Inflammatory macrophage (primary cell): ENCODE data around the gene PRAMEF12.
A peak's percentile ranks its signal among the peaks of the same experiment; 100 is the strongest.
"Not testable (repeated sequence)": the region's sequence is repeated elsewhere in the genome, so short reads cannot be mapped to it uniquely, and the experiment has no call there.

Source experiments
- DNase-seq, 2 donors: peaks; one replicate each; pipeline ENCODE4 v3.0.0-alpha.2; 2020 to 2022

The PRAMEF12 gene

DNA sequence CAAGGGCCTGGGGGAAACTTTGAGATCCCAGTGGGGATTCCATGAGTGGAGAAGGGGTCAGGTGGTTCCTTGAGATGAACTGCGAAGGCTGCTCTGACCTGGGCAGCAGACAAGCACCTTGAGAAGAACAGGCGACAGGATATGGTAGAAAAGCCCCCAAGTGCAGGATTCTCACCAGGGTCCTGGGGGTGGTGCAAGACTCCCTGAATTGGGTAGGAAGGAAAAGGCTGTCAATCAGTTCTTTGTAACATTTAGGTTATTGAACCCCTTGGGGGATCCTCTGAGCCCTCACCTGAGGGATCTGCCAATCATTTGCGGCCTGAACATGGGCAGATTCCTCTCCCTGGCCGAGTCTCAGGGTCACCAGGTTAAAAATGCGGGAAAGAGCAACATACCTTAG, 2.4 kb upstream of the PRAMEF12 start:
- no peak for DNase-seq

DNA sequence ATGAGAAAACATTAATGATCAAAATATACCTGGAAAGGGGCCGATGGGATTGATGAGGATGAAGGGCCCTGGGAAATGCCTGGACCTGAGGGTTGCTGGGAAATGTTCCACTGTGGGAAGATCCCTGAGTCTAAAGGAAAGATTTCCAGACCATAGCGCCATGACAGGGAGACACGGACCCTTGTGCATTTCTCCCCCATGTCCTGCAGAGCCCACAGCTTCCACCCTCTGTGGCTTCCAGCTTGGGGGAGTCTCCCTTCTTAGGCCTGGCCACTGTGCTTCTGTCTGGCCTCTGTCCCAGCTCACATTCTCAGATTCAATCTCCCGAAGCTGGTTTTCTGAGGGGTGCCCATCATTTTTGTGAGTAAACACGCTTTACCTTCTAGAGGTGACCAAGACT, 1.0 kb upstream of the PRAMEF12 start:
- DNase-seq: no peak

GRCh38 chr1:12774801-12775345, 1.3 kb downstream of the PRAMEF12 start:
- no peak for DNase-seq

DNA sequence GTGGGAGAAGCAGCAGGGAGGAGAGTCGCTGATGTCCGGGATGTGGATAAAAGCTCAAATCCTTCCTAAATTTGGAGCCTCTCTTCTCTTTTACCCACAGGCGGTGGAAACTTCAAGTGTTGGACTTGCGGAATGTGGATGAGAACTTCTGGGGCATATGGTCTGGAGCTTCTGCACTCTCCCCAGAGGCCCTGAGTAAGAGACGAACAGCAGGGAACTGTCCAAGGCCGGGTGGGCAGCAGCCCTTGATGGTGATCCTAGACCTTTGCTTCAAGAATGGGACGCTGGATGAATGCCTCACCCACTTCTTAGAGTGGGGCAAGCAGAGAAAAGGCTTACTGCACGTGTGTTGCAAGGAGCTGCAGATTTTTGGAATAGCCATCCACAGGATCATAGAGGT, 1.9 kb downstream of the PRAMEF12 start:
- DNase-seq: no peak

DNA sequence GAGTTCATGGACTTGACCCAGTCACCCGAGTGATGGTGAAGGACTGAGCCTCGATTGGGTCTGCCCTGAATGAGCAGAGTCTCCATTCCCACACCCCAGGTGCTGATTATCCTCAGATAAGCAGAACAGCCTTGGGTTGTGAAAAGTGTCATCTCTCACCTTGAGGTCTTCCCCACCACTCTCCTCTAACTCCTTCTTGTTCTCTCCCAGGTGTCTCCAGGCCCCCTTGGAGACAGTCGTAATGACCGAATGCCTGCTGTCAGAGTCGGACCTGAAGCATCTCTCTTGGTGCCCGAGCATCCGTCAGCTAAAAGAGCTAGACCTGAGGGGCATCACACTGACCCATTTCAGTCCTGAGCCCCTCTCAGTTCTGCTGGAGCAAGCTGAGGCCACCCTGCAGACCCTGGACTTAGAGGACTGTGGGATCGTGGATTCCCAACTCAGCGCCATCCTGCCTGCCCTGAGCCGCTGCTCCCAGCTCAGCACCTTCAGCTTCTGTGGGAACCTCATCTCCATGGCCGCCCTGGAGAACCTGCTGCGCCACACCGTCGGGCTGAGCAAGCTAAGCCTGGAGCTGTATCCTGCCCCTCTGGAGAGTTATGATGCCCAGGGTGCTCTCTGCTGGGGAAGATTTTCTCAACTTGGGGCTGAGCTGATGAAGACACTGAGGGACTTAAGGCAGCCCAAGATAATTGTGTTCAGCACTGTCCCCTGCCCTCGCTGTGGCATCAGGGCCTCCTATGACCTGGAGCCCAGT, 3.4 kb downstream of the PRAMEF12 start:
- DNase-seq: no peak

DNA sequence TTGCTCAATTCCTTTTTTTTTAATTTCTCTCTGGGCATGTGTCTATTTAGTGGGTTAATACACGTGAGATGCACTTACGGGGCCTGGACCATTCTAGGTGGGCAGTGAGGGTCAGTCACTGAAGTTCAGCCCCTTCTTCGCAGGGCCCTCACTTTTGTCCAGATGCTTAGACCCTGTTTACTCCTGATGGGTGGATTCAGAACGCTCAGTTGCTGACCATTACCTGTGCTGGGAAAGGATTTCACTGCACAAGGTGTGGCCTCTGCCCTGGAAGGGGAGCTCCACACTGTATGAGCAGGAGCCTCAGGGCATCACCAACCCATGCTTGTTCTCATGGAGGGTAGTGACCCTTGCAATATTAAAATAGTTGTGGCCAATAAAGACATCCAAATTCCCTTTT, 4.5 kb downstream of the PRAMEF12 start:
- DNase-seq: no peak

DNA sequence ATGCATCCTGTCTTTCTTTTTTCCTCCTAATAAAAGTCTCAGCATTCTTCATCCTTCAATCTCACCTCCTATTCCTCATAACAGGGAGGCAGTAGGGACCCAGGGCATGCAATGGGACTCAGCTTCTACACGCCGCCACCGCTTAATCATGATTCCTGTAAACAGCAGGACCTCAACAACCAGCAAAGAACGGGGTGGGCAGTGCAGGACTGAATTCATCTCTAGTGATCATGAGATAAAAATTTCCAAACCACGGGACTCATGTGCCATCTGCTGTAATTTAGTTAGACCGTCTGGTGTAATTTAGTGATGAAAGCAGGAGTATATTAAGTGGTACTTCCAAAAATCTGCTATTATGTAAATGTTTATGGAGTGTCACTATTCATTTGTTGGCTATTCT, 5.4 kb downstream of the PRAMEF12 start:
- DNase-seq: no peak

GRCh38 chr1:12781488-12781887, 8.0 kb downstream of the PRAMEF12 start:
- DNase-seq: not testable (repeated sequence)

GRCh38 chr1:12783783-12784182, 10.2 kb downstream of the PRAMEF12 start:
- DNase-seq: peak in 1 of 2 donors; percentile 5

- DNase-seq: not testable (repeated sequence)
Measured at GRCh38 chr1:12784729-12785128, 11.2 kb downstream of the PRAMEF12 start.

GRCh38 chr1:12791097-12791496, 17.6 kb downstream of the PRAMEF12 start, which contains the start of gene PRAMEF1:
Gene PRAMEF1, plus strand, starts transcription at chr1:12791397. Its CDS starts 1,831 bp downstream, at chr1:12793228.
- DNase-seq: not testable (repeated sequence)

GRCh38 chr1:12798911-12799310, 25.4 kb downstream of the PRAMEF12 start:
- no peak for DNase-seq

- no peak for DNase-seq
Measured at GRCh38 chr1:12799730-12800129, 26.2 kb downstream of the PRAMEF12 start.

DNA sequence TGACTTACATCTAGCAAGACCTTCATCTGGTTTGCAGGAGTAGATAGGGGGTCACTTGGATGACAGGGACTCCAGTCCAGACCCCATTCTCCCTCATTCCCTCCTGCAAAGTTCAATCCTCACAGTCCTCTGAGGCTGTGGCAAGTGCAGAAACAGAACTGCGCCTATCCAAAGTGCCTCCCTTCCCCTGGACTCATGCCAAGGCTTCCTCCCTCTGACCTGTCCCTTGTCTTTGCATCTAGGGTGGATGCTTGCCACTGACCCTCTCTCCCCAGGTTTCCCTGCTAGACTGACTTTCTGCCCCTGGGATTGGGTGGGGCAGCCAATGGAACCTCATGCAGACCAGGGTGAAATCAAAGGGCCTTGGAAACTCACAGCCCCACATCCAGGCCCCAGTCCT, 36.4 kb downstream of the PRAMEF12 start:
- no peak for DNase-seq

DNA sequence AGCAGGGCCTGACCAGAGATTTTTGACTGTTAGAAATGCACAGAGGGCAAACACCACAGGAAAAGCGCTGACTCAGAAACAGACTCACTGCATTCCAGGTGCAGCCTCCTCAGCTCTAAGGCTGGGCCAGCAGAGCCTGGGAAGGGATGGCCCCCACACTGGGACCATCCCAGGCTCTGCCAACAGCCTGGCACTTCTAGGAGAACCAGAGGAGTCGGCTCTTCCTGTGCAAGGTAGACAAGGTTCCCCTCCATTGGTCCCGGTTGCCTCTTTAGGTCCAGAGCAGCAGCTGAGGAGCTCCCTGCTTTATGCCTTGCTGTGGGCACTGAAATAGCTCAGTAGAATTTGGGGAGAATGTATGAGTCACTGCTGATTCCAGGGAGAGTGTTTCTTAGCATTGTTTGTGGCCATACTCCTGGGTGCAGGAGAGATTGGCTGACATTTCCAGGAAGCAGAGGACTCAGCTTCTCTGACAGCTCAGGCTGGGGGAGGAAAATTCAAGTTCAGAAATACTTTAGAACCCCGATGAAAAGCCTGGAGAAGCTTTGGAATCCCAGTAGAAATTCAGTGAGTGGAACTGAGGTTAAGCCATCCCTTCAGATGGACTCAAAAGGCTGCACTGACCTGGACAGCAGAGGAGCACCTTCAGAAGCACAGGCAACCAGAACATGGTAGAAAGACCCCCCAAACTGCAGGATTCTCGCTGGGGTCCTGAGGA, 37.3 kb downstream of the PRAMEF12 start:
- no peak for DNase-seq

DNA sequence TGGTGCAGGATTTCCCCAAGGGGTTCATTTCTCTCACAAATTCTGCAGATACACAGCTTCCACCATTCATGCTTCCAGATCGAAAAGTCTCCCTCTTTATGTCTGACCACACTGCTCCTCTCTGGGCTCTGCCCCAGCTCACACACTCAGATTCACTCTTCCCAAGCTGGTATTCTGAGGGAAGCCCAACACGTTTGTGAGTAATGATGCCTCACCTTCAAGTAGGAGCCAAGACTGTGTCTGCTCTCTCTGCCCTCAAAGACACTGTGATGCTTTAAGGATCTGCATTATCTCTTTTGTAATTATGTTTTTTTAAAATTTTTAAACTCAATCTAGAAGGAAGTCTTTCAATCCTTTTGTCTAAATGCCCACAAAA, 37.9 kb downstream of the PRAMEF12 start:
- DNase-seq: no peak

DNA sequence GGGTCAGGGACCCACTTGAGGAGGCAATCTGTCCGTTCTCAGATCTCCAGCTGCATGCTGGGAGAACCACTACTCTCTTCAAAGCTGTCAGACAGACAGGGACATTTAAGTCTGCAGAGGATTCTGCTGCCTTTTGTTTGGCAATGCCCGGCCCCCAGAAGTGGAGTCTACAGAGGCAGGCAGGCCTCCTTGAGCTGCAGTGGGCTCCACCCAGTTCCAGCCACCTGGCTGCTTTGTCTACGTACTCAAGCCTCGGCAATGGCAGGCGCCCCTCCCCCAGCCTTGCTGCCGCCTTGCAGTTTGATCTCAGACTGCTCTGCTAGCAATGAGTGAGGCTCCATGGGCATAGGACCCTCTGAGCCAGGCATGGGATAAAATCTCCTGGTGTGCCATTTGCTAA, 45.5 kb downstream of the PRAMEF12 start:
- not testable (repeated sequence) for DNase-seq
